IMR-90 (cell line): ENCODE data around the gene CMSS1. TPM values are rescaled to one million over a fixed set of nuclear protein-coding genes. Genes with fewer than 3 reads are reported as not detected.

Source experiments
- ATAC-seq: fragments of 200-7000 bp; cut with Tn5 transposase; 2 replicates; pipeline ENCODE4 v1.9.1; 2020; ENCODE audit warnings: low read depth, mild to moderate bottlenecking, moderate library complexity
- BruUV-seq: library from RNA; stranded (reverse); fragments of 400-500 nt; replicated peaks from 2 replicates; lab custom pipeline; 2021; lab: Mats Ljungman, UMichigan
- CTCF ChIA-PET: fragments of 300-600 bp; formaldehyde crosslinking; extraction: SDS; loops from one replicate; lab custom pipeline; 2021; ENCODE audit warnings: antibody characterized with exemption; lab: Yijun Ruan, JAX
- POLR2A ChIA-PET: fragments of 300-600 bp; sonication (Branson Sonifier 250); formaldehyde crosslinking; loops from one replicate; lab custom pipeline; 2022; ENCODE audit warnings: antibody characterized with exemption; ENCODE audit not compliant: unreplicated experiment; lab: Charles Lee
- DNase-seq: peaks from one replicate; pipeline ENCODE4 v3.0.0; 2013
- H2AFZ ChIP-seq: replicated peaks from 2 replicates; pipeline ENCODE3; 2013; ENCODE audit warnings: low read length, mild to moderate bottlenecking; ENCODE audit not compliant: poor library complexity
- H2AK5ac ChIP-seq: 2 replicates; pipeline ENCODE4 v1.6.1; 2013; ENCODE audit warnings: low read depth, low read length, inconsistent platforms
- H2AK9ac ChIP-seq: replicated peaks from 2 replicates; pipeline ENCODE3; 2013; ENCODE audit warnings: mild to moderate bottlenecking, low read depth, low read length, moderate library complexity; ENCODE audit not compliant: poor library complexity
- H2BK120ac ChIP-seq: 2 replicates; pipeline ENCODE4 v1.6.1; 2013; ENCODE audit warnings: low read depth, low read length, inconsistent platforms
- H2BK15ac ChIP-seq: 3 replicates; pipeline ENCODE4 v1.6.1; 2013; ENCODE audit warnings: low read depth, low read length, inconsistent platforms
- H2BK20ac ChIP-seq: 2 replicates; pipeline ENCODE4 v1.6.1; 2013; ENCODE audit warnings: low read depth, mild to moderate bottlenecking, inconsistent platforms, low read length, moderate library complexity
- H2BK5ac ChIP-seq: 2 replicates; pipeline ENCODE4 v1.6.1; 2013; ENCODE audit warnings: mild to moderate bottlenecking, low read depth, low read length, inconsistent platforms; ENCODE audit not compliant: poor library complexity, severe bottlenecking
- H3K14ac ChIP-seq: replicated peaks from 2 replicates; pipeline ENCODE4 v1.6.1; 2013; ENCODE audit warnings: low read depth, low read length, inconsistent platforms
- H3K18ac ChIP-seq: 2 replicates; pipeline ENCODE4 v1.6.1; 2013; ENCODE audit warnings: low read depth, low read length, control low read depth
- H3K23ac ChIP-seq: 2 replicates; pipeline ENCODE4 v1.6.1; 2013; ENCODE audit warnings: low read depth, low read length, inconsistent platforms
- H3K27ac ChIP-seq: 2 replicates; pipeline ENCODE4 v1.5.1; 2013; ENCODE audit warnings: mild to moderate bottlenecking, control low read depth, low read length; ENCODE audit not compliant: insufficient read depth
- H3K27me3 ChIP-seq: 2 replicates; pipeline ENCODE4 v1.6.1; 2013; ENCODE audit warnings: low read length; ENCODE audit not compliant: control insufficient read depth, insufficient read depth
- H3K36me3 ChIP-seq: 2 replicates; pipeline ENCODE4 v1.6.1; 2013; ENCODE audit warnings: low read length, mixed read lengths; ENCODE audit not compliant: control insufficient read depth, insufficient read depth
- H3K4ac ChIP-seq: 2 replicates; pipeline ENCODE4 v1.6.1; 2013; ENCODE audit warnings: low read depth, low read length, inconsistent platforms
- H3K4me1 ChIP-seq: 2 replicates; pipeline ENCODE4 v1.6.1; 2013; ENCODE audit warnings: low read length, mixed read lengths; ENCODE audit not compliant: control insufficient read depth, insufficient read depth
- H3K4me2 ChIP-seq: 2 replicates; pipeline ENCODE4 v1.6.1; 2013; ENCODE audit warnings: low read depth, mild to moderate bottlenecking, control low read depth, low read length, moderate library complexity
- H3K4me3 ChIP-seq: 2 replicates; pipeline ENCODE4 v1.5.1; 2013; ENCODE audit warnings: low read depth, mild to moderate bottlenecking, control low read depth, low read length, moderate library complexity; ENCODE audit not compliant: insufficient read depth
- H3K56ac ChIP-seq: 2 replicates; pipeline ENCODE4 v1.6.1; 2013; ENCODE audit warnings: low read length, inconsistent platforms; ENCODE audit not compliant: insufficient read depth; ENCODE audit errors: extremely low read depth
- H3K79me1 ChIP-seq, 2 experiments: 2 replicates each; pipeline ENCODE4 v1.6.1; 2013; ENCODE audit warnings: low read length in 2 of 2, inconsistent platforms in 1 of 2, low read depth in 1 of 2
- H3K9ac ChIP-seq: 2 replicates; pipeline ENCODE4 v1.6.1; 2013; ENCODE audit warnings: low read depth, low read length, control low read depth
- H3K9me1 ChIP-seq: 2 replicates; pipeline ENCODE4 v1.6.1; 2013; ENCODE audit warnings: low read length, inconsistent platforms; ENCODE audit not compliant: insufficient read depth
- H3K9me3 ChIP-seq: 2 replicates; pipeline ENCODE4 v1.6.1; 2013; ENCODE audit warnings: low read length; ENCODE audit not compliant: control insufficient read depth, insufficient read depth
- H4K20me1 ChIP-seq: 2 replicates; pipeline ENCODE4 v1.6.1; 2013; ENCODE audit warnings: low read length, inconsistent platforms; ENCODE audit not compliant: insufficient read depth
- H4K5ac ChIP-seq: 2 replicates; pipeline ENCODE4 v1.6.1; 2013; ENCODE audit warnings: mild to moderate bottlenecking, low read depth, low read length, control low read depth
- H4K8ac ChIP-seq, 2 experiments: 2 replicates each; pipeline ENCODE4 v1.6.1; 2013; ENCODE audit warnings: low read depth in 2 of 2, low read length in 2 of 2, control low read depth in 1 of 2, inconsistent platforms in 1 of 2
- H4K91ac ChIP-seq: 2 replicates; pipeline ENCODE4 v1.6.1; 2013; ENCODE audit warnings: low read depth, low read length, inconsistent platforms; ENCODE audit not compliant: insufficient read depth
- BHLHE40 ChIP-seq: fragments of 150-350 bp; IDR thresholded peaks from 2 replicates; pipeline ENCODE4 v1.6.1; 2016; ENCODE audit warnings: mild to moderate bottlenecking, low read depth, low read length
- CEBPB ChIP-seq: IDR thresholded peaks from 2 replicates; pipeline ENCODE4 v1.6.1; 2012; ENCODE audit warnings: low read depth, low read length, improper control_type of control experiment
- CHD1 ChIP-seq: IDR thresholded peaks from 2 replicates; pipeline ENCODE4 v1.6.1; 2012; ENCODE audit warnings: low read depth, low read length, improper control_type of control experiment
- CTCF ChIP-seq: conservative IDR thresholded peaks from 2 replicates; pipeline ENCODE4 v1.5.1; 2012; ENCODE audit warnings: mild to moderate bottlenecking, low read depth, low read length, improper control_type of control experiment
- ELK1 ChIP-seq: fragments of 150-350 bp; IDR thresholded peaks from 2 replicates; pipeline ENCODE4 v1.6.1; 2016; ENCODE audit warnings: low read depth, mild to moderate bottlenecking, low read length, moderate library complexity, borderline replicate concordance
- FOS ChIP-seq: fragments of 150-350 bp; IDR thresholded peaks from 2 replicates; pipeline ENCODE4 v1.6.1; 2016; ENCODE audit warnings: low read depth, low read length
- MAFK ChIP-seq: IDR thresholded peaks from 2 replicates; pipeline ENCODE4 v1.6.1; 2012; ENCODE audit warnings: low read depth, low read length, improper control_type of control experiment
- MAZ ChIP-seq: IDR thresholded peaks from 2 replicates; pipeline ENCODE4 v1.6.1; 2012; ENCODE audit warnings: low read depth, mild to moderate bottlenecking, low read length, improper control_type of control experiment, moderate library complexity, borderline replicate concordance
- MXI1 ChIP-seq: IDR thresholded peaks from 2 replicates; pipeline ENCODE4 v1.6.1; 2012; ENCODE audit warnings: low read depth, mild to moderate bottlenecking, low read length, moderate library complexity, borderline replicate concordance
- NFE2L2 ChIP-seq: fragments of 150-350 bp; IDR thresholded peaks from 2 replicates; pipeline ENCODE4 v1.6.1; 2016; ENCODE audit warnings: low read depth, mild to moderate bottlenecking, low read length
- POLR2A ChIP-seq: IDR thresholded peaks from 2 replicates; pipeline ENCODE4 v1.6.1; 2012; ENCODE audit warnings: mild to moderate bottlenecking, low read depth, low read length
- RAD21 ChIP-seq: IDR thresholded peaks from 2 replicates; pipeline ENCODE4 v1.6.1; 2012; ENCODE audit warnings: low read length, improper control_type of control experiment
- RCOR1 ChIP-seq: IDR thresholded peaks from 2 replicates; pipeline ENCODE4 v1.6.1; 2012; ENCODE audit warnings: mild to moderate bottlenecking, low read length, improper control_type of control experiment; ENCODE audit not compliant: insufficient replicate concordance
- RFX5 ChIP-seq: IDR thresholded peaks from 2 replicates; pipeline ENCODE4 v1.8.0; 2012; ENCODE audit warnings: low read depth, mild to moderate bottlenecking, low read length, moderate library complexity
- SMC3 ChIP-seq: fragments of 150-350 bp; IDR thresholded peaks from 2 replicates; pipeline ENCODE4 v1.6.1; 2016; ENCODE audit warnings: low read depth, mild to moderate bottlenecking, antibody characterized with exemption, low read length, moderate library complexity
- WGBS, 2 experiments: methylation state at CpG; one replicate each; pipeline versions ENCODE4 v1.1.5 to v1.1.7; 2013; ENCODE audit warnings: missing lambda C conversion rate in 2 of 2; ENCODE audit not compliant: insufficient read length in 1 of 2; ENCODE audit errors: extremely low coverage in 2 of 2; 5-methylcytosine and 5-hydroxymethylcytosine counted together
- dilution Hi-C: fragments of 300-500 bp; cut with HindIII; formaldehyde crosslinking; loops from one replicate; pipeline ENCODE4 v1.14.3; 2018; ENCODE audit warnings: low sequenced_read_pairs; ENCODE audit not compliant: unreplicated experiment
- in situ Hi-C: fragments of 300-500 bp; cut with MboI; formaldehyde crosslinking; loops from 3 replicates; pipeline ENCODE4 v1.14.3; 2019; ENCODE audit warnings: low sequenced_read_pairs, inconsistent platforms, mixed read lengths
- intact Hi-C: fragments of 100-400 bp; cut with micrococcal nuclease; formaldehyde crosslinking; loops from 2 replicates; pipeline ENCODE4 v1.10.0; 2022
- polyA plus RNA-seq, 3 experiments: library from polyadenylated mRNA; depleted of rRNA; stranded (reverse); fragments of >200 nt; gene quantifications; 2 replicates each; pipeline ENCODE4 v1.2.3, GENCODE V29; 2012; ENCODE audit warnings: low replicate concordance in 1 of 3
- total RNA-seq: library from RNA; depleted of rRNA; stranded (reverse); fragments of >200 nt; gene quantifications from 2 replicates; pipeline ENCODE4 v1.2.3, GENCODE V29; 2012
- TF ChIP-seq, protein P1 (sequence below): fragments of 150-350 bp; IDR thresholded peaks from 2 replicates; pipeline ENCODE4 v1.6.1; 2017; ENCODE audit warnings: mild to moderate bottlenecking, antibody characterized with exemption, low read length, low read depth

Gene CMSS1
- total and polyA plus RNA-seq, 2 of the 4 experiments (the other 2 are of a cell fraction) = 12.5 to 13.6 TPM

DNA sequence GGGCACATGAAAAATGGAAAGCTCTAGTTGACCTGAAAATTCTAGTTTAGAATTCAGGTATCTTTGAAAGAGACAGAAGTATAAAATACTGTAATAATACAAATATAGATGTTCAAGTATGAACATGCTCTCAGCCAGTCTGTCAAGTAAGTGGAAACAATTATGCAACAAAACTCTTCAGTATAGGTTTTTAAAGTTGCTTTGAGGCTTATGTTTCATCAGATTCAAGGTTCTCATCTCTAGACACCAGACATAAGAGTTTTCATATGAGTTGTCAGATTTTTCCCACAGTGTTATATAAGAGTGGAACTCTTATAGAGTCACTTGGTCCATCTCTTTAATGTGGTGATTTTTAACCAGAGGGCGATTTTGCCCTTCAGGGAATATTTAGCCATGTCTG is 22.0 kb downstream of the CMSS1 start:
- H3K27me3 ChIP-seq = no peaks in the 10 kb centered on the region
- in situ Hi-C loops (loop anchor here (5.0 to 25.0 kb wide), 3 partner anchors 413 to 898 kb away; no protein-coding TSS in a partner anchor), dilution Hi-C loops (no loop called here), intact Hi-C loops (loop anchor here (10.0 kb wide), 1 partner anchor 545 kb away; no protein-coding TSS in a partner anchor)
- POLR2A ChIA-PET = interaction anchor here (1.2 kb wide), 1 partner anchor 421 kb away, joined by 3 read pairs; the partner anchor contains the start of gene TBC1D23
- no peak overlapping the region for H3K56ac ChIP-seq
- DNase-seq = no peak
- no peak overlapping the region for H2BK5ac ChIP-seq
- H2BK15ac ChIP-seq = no peak overlapping the region
- H3K9me1 ChIP-seq = peaks cover 4% of the 10 kb centered on the region; the same call in 1 of the 2 replicates
- no peak overlapping the region for H4K5ac ChIP-seq
- H4K91ac ChIP-seq = no peak overlapping the region
- H3K9ac ChIP-seq = no peak overlapping the region
- CTCF ChIA-PET = no interaction called here
- no peak overlapping the region for H3K4me2 ChIP-seq
- no peak overlapping the region for H4K8ac ChIP-seq
- no peaks in the 10 kb centered on the region for H3K36me3 ChIP-seq
- no peak overlapping the region for H2AK9ac ChIP-seq
- H2AFZ ChIP-seq = no peak overlapping the region
- H2AK5ac ChIP-seq = no peak overlapping the region
- no peak for ATAC-seq
- no peak overlapping the region for H3K23ac ChIP-seq
- TF ChIP-seq, protein P1, sequence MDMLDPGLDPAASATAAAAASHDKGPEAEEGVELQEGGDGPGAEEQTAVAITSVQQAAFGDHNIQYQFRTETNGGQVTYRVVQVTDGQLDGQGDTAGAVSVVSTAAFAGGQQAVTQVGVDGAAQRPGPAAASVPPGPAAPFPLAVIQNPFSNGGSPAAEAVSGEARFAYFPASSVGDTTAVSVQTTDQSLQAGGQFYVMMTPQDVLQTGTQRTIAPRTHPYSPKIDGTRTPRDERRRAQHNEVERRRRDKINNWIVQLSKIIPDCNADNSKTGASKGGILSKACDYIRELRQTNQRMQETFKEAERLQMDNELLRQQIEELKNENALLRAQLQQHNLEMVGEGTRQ = no peak
- TF ChIP-seq POLR2A (no peak), CTCF (no peak), RFX5 (no peak), ELK1 (no peak), SMC3 (no peak), MAZ (no peak), NFE2L2 (no peak), CEBPB (no peak), BHLHE40 (no peak), FOS (no peak), RAD21 (no peak), MAFK (no peak), CHD1 (no peak), RCOR1 (no peak), MXI1 (no peak)
- H3K14ac ChIP-seq = no peak overlapping the region
- no peak overlapping the region for H2BK20ac ChIP-seq
- H3K4me1 ChIP-seq = peaks cover 10% of the 10 kb centered on the region
- WGBS, 2 experiments = no CpG with 5 or more reads among the region's 1 CpG
- BruUV-seq = no TSS peak
- no peaks in the 10 kb centered on the region for H3K9me3 ChIP-seq
- H3K27ac ChIP-seq = no peak overlapping the region
- no peak overlapping the region for H2BK120ac ChIP-seq
- H4K20me1 ChIP-seq = no peaks in the 10 kb centered on the region
- peaks cover 30 to 66% of the 10 kb centered on the region in 2 experiments for H3K79me1 ChIP-seq
- H3K4ac ChIP-seq = no peak overlapping the region
- H3K18ac ChIP-seq = no peak overlapping the region
- H3K4me3 ChIP-seq = no peak overlapping the region
